Esophagus mucosa (tissue), 1 donor: ENCODE data around the gene NID2. TPM values are rescaled to one million over a fixed set of nuclear protein-coding genes. Genes with fewer than 3 reads are reported as not detected.

Source experiments
- ATAC-seq: fragments of 200-7000 bp; cut with Tn5 transposase; one replicate; pipeline ENCODE4 v1.9.1; 2020
- total RNA-seq: library from RNA; stranded (reverse); gene quantifications from one replicate; pipeline ENCODE4 v1.2.4, GENCODE V29; 2023
- donor health status: DM: yes; HTN: yes; CAD: no.

NID2 gene
- total RNA-seq, 1 donor from 2014 or later, result 2.3 TPM

DNA sequence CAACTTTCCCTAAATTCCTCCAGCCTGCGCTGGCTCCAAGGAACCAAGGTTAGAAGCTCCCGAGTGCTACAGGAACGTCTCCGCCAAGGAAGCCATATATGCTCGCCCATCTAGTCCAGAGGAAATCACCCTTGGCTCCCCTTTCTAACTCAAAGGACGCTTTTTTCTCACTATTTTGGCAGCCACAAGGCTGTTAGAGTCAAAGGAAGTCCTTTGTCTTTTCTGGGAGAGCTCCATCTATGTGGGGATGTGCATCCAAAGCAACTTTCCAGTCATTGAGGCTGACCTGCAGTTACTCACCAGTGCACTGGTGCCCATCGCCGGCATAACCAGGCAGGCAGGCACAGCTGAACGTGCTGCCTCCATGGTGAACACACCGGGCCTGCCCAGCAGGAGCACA, 42.0 kb downstream of the NID2 start:
- ATAC-seq, result no peak

DNA sequence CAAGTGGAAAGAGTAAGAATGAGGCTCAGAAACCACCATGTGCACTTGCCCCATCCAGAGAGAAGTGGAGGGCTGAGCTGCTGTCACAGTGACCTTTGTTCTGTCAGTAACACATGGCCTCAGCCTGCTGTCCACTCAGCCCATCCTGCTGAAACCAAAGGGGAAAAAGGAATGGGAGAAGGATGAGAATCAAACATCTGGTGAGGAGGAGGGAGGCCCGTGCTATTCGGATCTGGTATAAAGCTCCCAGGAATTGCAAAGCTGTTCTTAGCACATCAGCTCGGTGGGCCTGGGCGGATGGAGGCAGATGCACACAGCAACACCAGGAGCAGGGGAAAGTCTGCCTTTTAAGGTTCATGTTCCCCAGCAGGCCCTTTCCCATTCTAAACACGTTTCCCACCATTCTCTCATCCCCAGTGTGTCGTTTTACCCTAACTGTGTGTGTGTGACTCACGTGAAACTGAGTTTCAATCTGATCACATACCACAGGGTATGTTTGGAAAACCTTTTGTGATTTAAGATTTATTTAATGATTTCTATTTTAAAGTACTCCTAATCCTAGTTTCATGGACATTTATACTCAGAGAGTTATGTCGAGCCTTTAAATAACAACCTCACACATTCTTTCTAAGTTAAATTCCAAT, 42.7 kb downstream of the NID2 start:
- ATAC-seq, result no peak

DNA sequence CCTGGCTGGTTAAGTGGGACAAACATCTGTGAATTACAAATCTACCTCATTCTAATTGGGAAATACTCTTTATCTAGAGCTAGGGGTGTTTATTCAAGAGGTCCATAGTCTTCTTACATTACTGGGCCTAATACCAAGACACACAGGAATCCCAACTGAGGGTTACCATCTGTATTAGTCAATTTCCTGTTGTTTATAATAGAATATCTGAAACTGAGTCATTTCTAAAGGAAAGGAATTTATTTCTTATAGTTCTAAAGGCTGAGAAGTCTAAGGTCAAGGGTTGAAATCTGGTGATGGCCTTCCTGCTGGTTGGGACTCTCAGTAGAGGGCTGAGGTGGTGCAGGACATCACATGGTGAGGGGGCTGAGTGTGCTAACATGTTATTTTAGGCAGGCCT, 43.5 kb downstream of the NID2 start:
- ATAC-seq, result no peak

DNA sequence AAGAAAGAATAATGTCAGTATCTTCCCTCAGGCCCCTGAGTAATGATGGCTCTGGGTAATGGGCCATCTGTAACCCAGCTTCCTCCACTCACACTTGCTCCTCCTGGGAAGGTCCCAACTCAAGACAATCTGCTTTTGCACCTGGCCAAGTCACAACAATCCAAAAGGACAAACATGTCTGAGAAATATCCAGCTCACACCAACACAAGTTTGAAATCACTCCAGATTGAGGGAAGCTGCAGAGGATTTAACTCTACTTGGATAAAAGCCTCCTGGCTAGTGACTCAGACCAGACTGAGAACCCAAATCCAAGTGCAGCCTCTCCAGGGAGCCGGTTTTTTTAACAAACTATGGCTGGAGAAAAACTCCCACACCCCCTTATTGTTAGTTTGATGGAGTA, 45.3 kb downstream of the NID2 start:
- ATAC-seq, result no peak

DNA sequence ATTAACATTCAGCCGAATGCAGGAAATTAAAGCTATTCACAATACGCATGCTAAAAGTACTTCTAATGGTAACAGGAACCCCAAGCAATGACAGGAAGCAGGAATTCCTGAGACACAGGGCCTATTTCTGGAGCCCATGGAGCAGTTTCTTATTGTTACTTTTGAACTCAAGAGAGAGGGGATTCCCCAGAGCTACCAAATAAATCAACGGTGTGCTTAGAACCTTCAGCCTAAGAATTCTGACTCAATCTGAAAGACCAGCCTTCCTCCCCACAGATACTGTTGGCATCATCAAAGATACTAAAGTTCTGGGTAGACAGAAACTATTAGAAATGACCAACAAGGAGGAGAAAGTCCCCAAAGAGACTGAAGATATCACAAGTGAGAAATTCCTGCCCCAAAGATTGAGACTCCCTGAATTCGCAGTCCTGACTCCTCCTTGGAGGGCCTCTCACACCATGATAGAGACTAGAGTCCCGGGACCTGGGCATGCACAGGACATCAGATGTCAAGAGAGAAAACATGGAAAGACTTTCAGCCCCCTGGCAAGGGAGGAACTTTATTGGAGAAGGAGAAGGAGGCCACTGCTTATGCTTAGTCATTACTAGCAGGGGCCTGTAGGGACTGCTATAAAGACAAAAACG, 46.8 kb downstream of the NID2 start:
- ATAC-seq, result no peak

DNA sequence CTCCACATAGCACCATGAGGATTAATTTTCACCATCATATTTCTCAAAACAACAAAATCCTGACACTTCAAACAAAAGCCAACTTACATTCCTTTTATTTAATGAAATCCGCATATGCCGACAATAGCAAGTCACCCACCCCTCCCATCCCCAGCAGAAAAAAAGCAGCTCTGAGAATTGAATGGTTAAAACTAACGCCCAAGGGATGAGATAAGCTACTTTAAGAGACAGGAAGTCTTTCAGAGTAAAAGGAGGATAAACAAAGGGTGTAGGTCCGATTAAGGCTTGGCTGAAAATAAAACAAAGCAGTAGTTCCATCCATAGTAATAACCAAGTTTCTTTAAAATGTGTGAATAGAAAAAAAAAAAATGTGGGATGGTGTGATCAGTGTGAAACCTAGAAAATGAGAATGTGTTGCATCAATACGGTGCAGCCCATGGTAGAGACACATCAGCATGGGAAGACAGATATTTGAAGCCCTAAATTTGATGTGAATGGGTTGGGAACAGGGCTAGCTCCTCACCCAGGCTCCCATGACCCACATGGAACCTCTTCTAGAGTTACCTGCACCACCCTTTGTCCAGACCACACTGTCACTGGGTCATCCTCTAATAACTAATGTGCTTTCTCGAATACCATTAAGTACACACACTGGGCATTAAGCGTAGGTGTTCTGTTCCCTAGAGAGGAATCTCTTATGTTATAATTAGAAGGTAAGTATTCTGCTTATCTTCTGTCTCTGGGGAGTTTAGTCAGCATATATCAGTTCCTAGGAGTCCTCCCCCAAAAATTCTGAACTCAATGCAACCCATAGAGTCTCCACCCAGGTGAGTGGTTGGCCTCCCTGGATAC, 47.8 kb downstream of the NID2 start:
- no peak for ATAC-seq

DNA sequence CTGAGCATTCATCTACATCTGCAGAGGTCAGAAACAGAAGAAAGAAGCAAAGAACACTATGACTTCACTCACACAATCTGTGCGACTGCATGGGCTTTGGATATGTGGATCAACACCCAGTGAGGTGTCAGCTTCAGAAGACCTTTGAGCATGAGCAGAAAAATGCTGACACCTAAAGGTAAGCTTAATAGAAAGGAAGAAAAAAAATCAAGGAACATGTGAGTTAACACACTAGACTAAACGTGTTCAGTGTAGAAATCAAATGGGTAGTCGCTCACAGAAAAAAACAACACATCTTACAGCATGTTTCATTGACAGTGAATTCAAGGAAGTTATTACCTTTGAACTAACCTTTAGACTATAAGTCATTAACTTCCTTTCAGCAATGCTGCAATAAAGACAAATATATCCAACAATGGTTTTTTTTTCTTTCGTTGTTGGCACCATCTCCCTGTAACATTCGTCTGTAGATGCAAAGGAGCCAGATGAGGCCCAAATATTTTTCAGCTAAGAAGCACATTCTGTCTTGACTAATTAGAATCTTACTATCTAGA, 48.6 kb downstream of the NID2 start:
- no peak for ATAC-seq

DNA sequence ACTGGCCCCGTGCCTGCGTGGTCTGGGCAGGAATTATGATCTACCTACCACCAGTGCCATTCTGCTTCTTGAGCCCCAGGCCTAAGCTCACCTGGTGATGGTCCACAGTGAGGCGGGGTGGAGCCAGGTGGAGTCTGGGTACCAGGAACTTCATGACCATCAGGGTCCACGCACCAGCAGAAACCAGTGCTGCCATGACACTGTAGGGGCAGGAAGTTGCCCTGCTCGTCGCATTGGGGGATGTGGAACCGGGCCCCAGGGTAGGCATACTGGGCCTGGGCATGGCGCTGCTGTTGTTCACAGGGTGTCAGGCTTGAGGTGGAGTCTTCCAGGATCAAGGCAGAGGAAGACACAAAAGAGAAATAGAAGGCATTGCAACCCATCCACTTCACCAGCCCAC, 49.9 kb downstream of the NID2 start:
- no peak for ATAC-seq

DNA sequence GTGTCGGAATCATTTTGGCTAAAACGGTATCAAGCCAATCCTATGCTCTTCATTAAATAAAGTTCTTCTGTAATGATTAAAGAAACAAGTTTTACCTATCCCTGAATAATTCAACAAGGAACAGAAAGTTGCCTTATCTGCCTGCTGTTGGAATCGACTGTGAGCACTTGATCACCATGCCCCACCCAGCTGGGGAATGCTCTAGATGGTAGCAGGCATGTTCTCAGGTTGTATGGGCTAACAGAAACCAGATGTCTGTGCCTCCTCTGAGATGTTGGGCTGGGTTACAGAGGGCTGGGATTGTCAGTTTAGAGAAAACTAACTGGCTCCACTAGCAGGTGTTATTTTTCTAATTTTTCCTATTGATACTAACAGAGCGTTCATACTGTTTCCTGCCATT, 50.6 kb downstream of the NID2 start:
- ATAC-seq, result no peak

DNA sequence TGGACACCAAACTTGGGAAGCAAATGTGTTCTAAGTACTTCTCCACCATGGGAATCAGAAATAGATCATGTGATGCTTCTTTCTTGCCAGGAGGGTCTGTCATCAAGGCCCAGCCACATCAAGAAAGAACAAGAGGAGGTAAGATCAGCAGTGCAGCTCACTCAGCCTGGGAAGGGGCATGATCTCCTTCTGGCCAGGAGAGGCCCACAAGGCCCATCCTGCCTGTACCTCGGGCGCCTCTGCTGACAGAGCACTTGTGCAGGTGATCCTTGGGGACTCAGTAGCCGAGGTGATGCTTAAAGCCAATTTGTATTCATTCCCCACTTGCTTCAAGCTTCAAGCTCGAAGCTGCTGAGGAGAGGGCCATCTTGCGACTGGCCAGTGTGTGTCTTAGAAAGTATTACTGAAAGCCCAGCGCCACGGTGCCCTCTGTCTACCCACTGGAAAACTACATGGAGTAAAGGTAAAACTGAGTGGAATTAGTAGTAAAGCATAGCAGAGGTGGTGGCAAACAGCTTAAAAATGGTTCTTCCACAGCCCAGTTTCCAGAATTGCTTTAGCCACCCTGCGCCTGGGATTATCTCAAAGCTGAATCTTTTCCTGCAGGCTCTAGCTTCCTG, 53.3 kb downstream of the NID2 start:
- peak; percentile 45 for ATAC-seq

DNA sequence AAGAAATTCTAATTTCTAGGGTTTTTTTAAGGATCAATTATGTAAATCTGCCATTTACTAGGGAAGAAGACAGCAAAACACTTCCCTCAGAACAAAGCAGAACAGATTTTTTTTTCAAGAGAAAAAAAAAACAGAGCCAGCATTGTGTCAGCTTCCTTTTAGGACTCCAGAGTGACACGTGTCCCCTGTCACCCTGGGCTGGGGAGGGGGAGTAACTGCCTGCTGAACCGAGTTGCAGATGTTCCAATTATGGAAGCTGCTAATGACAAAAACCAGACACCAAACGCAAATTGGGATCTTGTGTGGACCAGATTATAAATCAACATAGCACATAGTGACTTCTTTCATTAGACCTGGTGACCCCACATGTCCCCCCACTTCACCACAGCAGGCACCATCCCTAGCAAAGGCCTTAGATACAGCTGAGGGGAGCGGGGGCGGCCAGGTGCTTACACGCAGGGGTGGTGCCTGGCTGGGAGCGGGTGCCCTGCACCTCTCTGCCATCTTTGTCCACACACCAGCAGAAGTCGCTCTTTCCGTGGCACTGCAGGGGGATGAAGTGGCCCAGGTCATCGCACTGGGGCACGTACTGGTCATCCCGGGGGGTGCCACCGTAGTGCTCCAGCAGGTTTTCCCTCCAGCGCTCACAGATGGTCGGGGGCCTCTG, 54.1 kb downstream of the NID2 start:
- peak; percentile 29 for ATAC-seq

DNA sequence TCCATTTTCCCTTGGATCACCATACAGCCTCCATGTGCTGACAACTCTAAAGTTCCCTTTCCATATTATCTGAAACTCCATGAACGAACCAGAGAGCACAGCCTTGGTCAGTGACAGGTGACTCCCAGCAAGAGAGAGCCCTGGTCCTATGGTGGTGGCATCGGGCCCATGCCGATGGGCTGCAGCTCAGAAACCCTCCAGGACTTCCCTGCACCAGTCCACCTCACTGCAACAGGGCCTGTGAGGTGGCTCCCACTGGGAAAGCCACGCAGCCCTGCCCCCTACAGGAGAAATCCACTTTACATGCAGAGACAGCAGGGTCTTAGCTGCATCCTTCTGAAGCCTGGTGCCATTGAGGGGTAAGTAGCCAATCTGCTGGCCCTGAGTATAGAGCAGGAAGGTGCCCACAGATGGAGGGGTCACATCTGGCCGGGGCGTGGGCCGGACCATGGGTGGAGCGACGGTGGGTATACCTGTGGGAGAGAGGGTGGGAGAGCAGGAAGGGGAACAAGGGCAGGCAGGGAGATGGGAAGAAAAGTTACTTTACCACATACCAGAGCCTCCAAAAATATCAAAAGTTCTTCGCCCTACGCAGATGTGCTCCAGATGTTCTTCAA, 54.8 kb downstream of the NID2 start:
- ATAC-seq, result peak; percentile 36

DNA sequence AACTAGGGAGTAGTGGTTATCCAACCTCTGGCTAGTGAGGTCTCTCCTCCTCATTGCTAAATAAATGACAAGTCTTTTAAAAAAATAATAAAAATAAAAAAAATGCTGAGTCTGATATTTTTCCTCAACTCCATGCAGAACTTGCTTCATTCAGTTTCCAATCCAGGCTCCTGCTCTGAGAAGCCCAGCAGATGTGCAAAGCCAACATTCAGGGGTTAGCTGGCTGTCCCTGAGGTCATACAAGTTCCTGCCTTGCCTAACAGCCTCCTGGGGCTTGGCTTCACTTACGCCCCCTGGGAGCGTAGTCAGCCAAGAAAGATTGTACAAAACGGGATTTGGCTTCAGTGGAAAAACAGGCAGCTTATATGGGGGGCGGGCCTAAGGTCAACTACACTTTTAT, 56.2 kb downstream of the NID2 start:
- ATAC-seq, result no peak

DNA sequence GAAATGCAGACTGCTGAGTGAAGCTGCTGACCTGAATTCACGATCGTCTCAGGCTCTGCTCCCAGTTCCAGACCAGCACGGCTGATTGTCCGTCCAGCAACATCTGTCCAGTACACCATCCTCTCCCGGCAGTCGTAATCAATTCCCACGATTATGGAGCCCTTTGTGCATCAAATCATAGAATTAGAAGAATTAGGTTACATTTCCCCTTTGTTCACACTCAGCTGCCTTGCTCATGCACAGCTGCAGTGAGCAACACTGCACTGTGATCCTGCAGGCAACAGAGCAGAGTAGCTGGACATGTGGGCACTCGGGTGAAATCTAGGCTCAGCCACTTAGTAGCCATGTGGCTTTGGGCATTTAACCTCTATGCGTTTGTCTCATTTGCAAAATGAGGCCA, 57.3 kb downstream of the NID2 start:
- no peak for ATAC-seq

DNA sequence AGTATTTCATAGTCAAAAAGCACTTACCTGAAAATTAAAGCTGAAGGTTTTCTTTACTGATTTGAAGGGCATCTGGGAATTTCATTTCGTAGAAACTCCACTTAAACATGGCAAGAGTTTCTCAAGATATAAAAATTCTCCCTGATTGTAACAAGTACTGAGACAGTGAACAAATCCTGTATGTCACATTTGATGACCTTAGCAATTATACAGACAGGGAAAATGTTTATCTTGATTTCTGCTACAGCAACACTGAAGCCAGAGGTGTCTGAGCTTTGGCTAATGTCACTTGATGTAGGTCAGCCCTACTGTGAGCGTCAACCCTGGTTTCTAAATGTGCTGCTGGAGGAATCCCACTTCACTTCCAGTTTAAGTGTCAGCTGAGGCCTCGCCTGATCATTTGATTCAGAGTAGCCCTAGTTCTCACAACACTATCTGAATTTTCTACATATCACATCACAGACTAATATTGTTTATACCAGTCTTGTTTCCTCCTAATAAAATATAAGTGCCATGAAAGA, 58.6 kb downstream of the NID2 start:
- no peak for ATAC-seq

DNA sequence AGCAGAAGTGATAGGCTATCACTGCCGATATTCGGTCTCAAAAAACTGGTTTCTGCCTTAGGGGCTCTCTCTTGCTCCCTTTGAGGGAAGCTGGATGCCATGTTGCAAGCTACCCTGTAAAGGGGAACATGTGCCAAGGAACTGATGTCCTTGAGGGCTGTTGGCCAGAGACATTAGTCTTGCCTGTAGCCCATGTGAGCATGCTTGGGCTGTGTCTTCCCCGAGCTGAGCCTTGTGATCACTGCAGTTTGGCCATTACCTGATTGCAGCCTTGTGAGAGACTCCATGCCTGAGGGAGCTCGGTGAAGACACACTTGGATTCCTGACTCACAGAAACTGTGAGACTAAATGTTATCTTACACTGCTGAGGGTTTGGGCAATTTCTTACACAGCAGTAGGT, 60.7 kb downstream of the NID2 start:
- ATAC-seq, result no peak

DNA sequence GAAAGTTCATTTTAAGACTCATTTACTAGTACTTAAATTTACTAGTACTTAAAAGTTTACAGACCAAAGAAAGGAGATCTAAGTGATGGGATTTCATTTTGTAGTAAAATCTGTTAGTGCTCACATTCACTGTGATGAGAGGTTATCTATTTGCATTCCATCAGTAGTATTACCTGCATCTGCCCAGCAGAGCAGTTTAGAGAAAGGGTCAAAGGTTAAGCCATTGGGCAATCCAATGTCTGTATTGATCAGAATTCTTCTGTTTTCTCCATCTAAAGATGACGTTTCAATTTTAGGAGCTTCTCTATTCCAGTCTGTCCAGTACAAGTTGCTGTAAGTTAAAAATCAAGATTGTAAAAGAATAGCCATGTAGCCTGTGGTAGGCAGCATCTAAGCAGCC, 61.2 kb downstream of the NID2 start:
- ATAC-seq, result no peak

DNA sequence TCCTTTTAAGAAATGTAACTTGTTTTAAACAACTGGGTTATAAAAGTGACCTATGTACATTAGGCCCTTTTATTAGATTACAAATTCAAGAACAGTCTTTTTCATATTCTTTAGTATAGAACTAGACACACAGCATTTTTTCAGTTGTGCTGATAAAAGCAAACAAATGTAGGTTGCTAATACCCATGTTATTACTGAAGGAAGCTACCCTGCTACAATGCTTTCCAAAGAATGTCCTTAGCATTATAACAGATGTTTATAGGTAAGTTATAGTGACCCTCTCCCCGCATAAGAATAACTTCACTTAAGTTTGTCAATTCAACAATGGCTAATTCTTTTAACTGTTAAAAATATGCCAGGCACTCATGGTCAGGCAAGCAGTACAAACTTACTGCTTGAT, 61.6 kb downstream of the NID2 start:
- ATAC-seq, result no peak

DNA sequence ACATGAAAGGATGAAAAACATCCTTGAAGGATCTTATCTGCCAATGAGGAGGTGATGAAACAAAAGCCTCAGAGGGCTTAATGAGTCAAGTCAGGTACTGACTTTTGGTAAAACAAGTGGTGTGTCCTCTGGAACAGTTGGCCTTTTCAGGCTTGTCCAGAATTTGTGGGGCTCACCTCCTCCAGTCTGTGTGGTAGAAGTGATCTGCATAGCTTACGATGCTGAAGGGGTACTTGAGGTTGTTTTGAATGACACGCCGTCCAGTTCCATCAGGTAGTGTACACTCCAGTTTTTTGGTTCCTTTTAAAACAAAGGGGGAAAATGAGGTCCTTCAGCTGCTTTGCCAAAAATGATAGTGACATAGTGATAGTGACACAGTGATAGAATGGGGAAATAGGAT, 62.5 kb downstream of the NID2 start:
- no peak for ATAC-seq

DNA sequence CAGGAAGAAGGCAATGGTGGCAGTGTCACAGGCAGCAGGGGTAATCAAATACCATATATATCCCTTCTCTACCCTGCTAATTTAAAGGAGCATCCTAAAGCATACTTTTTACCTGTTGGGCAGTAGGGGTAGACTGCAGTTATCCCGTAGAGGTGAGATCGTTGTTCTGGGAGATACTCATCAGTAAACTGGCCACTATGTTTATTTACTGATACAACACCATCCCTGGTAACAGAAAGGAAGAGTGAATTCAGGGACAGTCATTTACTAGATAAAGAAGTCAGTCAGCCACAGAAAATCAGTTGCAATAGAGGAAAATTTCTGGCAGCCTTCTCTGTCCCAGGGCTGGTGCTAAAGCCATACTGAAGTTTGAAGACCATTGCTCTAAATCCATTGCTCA, 63.2 kb downstream of the NID2 start:
- no peak for ATAC-seq

DNA sequence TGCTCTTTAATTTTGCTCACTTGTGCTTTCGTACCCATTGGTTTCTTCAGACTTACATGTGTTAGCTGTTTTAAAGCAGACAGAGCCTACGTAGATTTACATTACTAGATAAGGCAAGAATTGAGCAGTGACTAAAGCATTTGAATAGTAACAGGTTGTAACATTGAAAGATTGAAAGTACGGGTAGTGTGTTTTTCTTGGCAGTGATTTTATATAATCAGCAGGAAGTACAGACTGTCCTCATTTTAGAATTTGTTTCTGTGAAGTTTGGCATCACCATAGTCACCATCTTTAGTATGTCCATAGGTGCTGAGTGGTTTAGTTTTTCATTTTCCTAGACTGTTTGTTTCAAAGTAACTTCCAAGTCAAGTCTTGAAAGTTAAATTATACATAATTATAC, 65.5 kb downstream of the NID2 start:
- ATAC-seq, result no peak

DNA sequence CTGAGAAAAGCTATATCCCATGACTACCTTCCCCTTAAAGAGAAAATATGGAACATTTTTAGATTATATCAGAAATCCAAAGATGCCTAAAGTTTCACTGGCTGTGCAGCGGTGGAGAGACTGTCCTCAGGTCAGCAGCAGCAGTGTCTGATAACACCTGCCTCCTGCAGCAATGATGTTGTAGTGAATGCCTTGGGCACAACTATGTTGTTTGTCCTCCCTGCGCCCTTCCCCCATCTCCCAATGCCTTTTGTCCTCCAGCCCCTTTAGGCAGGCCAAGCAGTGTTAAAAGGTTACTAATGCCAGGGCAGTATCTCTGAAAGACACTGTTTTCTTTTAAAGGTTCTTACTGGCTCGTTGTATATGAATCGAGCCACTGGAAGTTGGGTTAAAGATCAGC, 66.3 kb downstream of the NID2 start:
- ATAC-seq, result no peak
